HepG2 (cell line): ENCODE results near the gene PRKG1. TPM values are rescaled to one million over a fixed set of nuclear protein-coding genes. Genes with fewer than 3 reads are reported as not detected.

ENCODE experiments used
- ATAC-seq: fragments of 200-7000 bp; cut with Tn5 transposase; 3 replicates; pipeline ENCODE4 v1.9.1; 2020; ENCODE audit warnings: mild to moderate bottlenecking, moderate library complexity
- BruUV-seq: library from RNA; stranded (reverse); fragments of 400-500 nt; replicated peaks from 2 replicates; lab custom pipeline; 2021; lab: Mats Ljungman, UMichigan
- CTCF ChIA-PET: fragments of 300-600 bp; formaldehyde crosslinking; extraction: SDS; loops from one replicate; lab custom pipeline; 2021; ENCODE audit warnings: low total read pairs, inconsistent platforms, low intra/inter-chr PET ratio; lab: Yijun Ruan, JAX
- POLR2A ChIA-PET: fragments of 350-600 bp; sonication (Branson Sonifier 250); formaldehyde crosslinking; loops from one replicate; lab custom pipeline; 2020; ENCODE audit warnings: antibody characterized with exemption, inconsistent platforms; lab: Yijun Ruan, JAX
- DNase-seq: peaks from one replicate; pipeline ENCODE4 v3.0.0-alpha.2; 2015; ENCODE audit warnings: low spot score
- FAIRE-seq: peaks from 3 replicates; lab custom pipeline; 2011; peaks lifted over from hg19 to GRCh38; lab: Jason Lieb, UNC
- H2AFZ ChIP-seq: one replicate; pipeline ENCODE4 v1.6.1; 2011; ENCODE audit warnings: low read length, inconsistent platforms
- H3K27ac ChIP-seq: fragments of 300-600 bp; 3 replicates; pipeline ENCODE4 v1.8.0; 2011; ENCODE audit warnings: mixed run types, mild to moderate bottlenecking, mixed read lengths, low read length, inconsistent platforms; ENCODE audit not compliant: insufficient read depth; ENCODE audit errors: extremely low read length
- H3K27me3 ChIP-seq, 2 experiments: fragments of 200-600 bp in 1 of 2; 2 replicates in 1 of 2; 3 replicates in 1 of 2; pipeline versions ENCODE4 v1.6.0 to v1.8.0; 2011; ENCODE audit warnings: low read length in 2 of 2, mild to moderate bottlenecking in 2 of 2, moderate library complexity in 2 of 2, inconsistent platforms in 1 of 2; ENCODE audit not compliant: insufficient read depth in 2 of 2, control insufficient read depth in 1 of 2
- H3K36me3 ChIP-seq, 2 experiments: fragments of 200-600 bp in 1 of 2; replicated peaks in 1 of 2; 2 replicates in 1 of 2; 3 replicates in 1 of 2; pipeline versions ENCODE4 v1.5.1 to v1.8.0; 2011; ENCODE audit warnings: low read length in 2 of 2, inconsistent platforms in 1 of 2; ENCODE audit not compliant: insufficient read depth in 2 of 2, control insufficient read depth in 1 of 2
- H3K4me1 ChIP-seq: 2 replicates; pipeline ENCODE4 v1.5.1; 2012; ENCODE audit warnings: low read length, inconsistent platforms; ENCODE audit not compliant: insufficient read depth
- H3K4me2 ChIP-seq: 2 replicates; pipeline ENCODE4 v1.6.0; 2011; ENCODE audit warnings: low read depth, low read length, inconsistent platforms
- H3K4me3 ChIP-seq, 3 experiments: fragments of 200-600 bp in 1 of 3; sonication (generic), shearing (Covaris generic) in 1 of 3; replicated peaks in 1 of 3; 2 replicates each; pipeline ENCODE4 v1.5.1; 2011 to 2016; ENCODE audit warnings: low read length in 3 of 3, inconsistent platforms in 2 of 3, low read depth in 2 of 3, mild to moderate bottlenecking in 2 of 3, control low read depth in 1 of 3, mixed read lengths in 1 of 3; ENCODE audit not compliant: insufficient read depth in 1 of 3
- H3K79me2 ChIP-seq: one replicate; pipeline ENCODE4 v1.6.1; 2011; ENCODE audit warnings: low read length, inconsistent platforms; ENCODE audit not compliant: insufficient read depth
- H3K9ac ChIP-seq: 2 replicates; pipeline ENCODE4 v1.6.0; 2011; ENCODE audit warnings: mild to moderate bottlenecking, low read depth, low read length, inconsistent platforms; ENCODE audit not compliant: insufficient read depth
- H3K9me3 ChIP-seq: 2 replicates; pipeline ENCODE4 v1.5.1; 2012; ENCODE audit warnings: mild to moderate bottlenecking, low read length
- H4K20me1 ChIP-seq: 2 replicates; pipeline ENCODE4 v1.6.0; 2011; ENCODE audit warnings: inconsistent platforms, mild to moderate bottlenecking, low read length, moderate library complexity; ENCODE audit not compliant: insufficient read depth
- ARNT2 ChIP-seq: sonication (generic); formaldehyde crosslinking; IDR thresholded peaks from 2 replicates; pipeline ENCODE4 v1.8.0; 2022; ENCODE audit warnings: mild to moderate bottlenecking, low read depth, missing genetic modification reagents, moderate library complexity
- FOXP4 ChIP-seq: sonication (generic); formaldehyde crosslinking; IDR thresholded peaks from 2 replicates; pipeline ENCODE4 v1.4.0; 2020; ENCODE audit warnings: missing genetic modification reagents
- HMG20B ChIP-seq: conservative IDR thresholded peaks from 2 replicates; pipeline ENCODE4 v1.6.1; 2016; ENCODE audit warnings: missing genetic modification reagents, missing compliant biosample characterization
- IKZF1 ChIP-seq: fragments of 450-650 bp; IDR thresholded peaks from 2 replicates; pipeline ENCODE4 v1.7.1; 2016
- KMT2A ChIP-seq: sonication (generic); formaldehyde crosslinking; IDR thresholded peaks from 2 replicates; pipeline ENCODE4 v1.4.0; 2020; ENCODE audit warnings: missing genetic modification reagents
- LRRFIP1 ChIP-seq: sonication (generic); formaldehyde crosslinking; conservative IDR thresholded peaks from 2 replicates; pipeline ENCODE4 v1.4.0; 2020; ENCODE audit warnings: missing genetic modification reagents
- MATR3 ChIP-seq: sonication (generic); formaldehyde crosslinking; IDR thresholded peaks from 2 replicates; pipeline ENCODE4 v1.4.0; 2020; ENCODE audit warnings: missing genetic modification reagents
- MEIS2 ChIP-seq: sonication (generic); formaldehyde crosslinking; IDR thresholded peaks from 2 replicates; pipeline ENCODE4 v1.9.0; 2021; ENCODE audit warnings: mild to moderate bottlenecking, missing genetic modification reagents
- NAIF1 ChIP-seq: sonication (generic); formaldehyde crosslinking; IDR thresholded peaks from 2 replicates; pipeline ENCODE4 v1.5.0; 2020; ENCODE audit warnings: mild to moderate bottlenecking, missing genetic modification reagents, borderline replicate concordance
- NFE2L1 ChIP-seq: sonication (generic); formaldehyde crosslinking; IDR thresholded peaks from 2 replicates; pipeline ENCODE4 v1.4.0; 2020; ENCODE audit warnings: missing genetic modification reagents, mild to moderate bottlenecking, borderline replicate concordance
- RFXAP ChIP-seq: sonication (generic); formaldehyde crosslinking; IDR thresholded peaks from 2 replicates; pipeline ENCODE4 v1.4.0; 2020; ENCODE audit warnings: missing genetic modification reagents, borderline replicate concordance
- SIN3A ChIP-seq: IDR thresholded peaks from 2 replicates; pipeline ENCODE4 v1.6.1; 2011; ENCODE audit warnings: low read depth, mild to moderate bottlenecking, control low read depth, low read length, borderline replicate concordance
- THAP11 ChIP-seq: IDR thresholded peaks from 2 replicates; pipeline ENCODE4 v1.6.1; 2016; ENCODE audit warnings: missing biosample characterization, missing genetic modification reagents
- ZNF713 ChIP-seq: sonication (generic); formaldehyde crosslinking; IDR thresholded peaks from 2 replicates; pipeline ENCODE4 v1.4.0; 2020; ENCODE audit warnings: mild to moderate bottlenecking, missing genetic modification reagents
- ZNF75D ChIP-seq: sonication (generic); formaldehyde crosslinking; IDR thresholded peaks from 2 replicates; pipeline ENCODE4 v1.8.1; 2023; ENCODE audit warnings: missing genetic modification reagents, mild to moderate bottlenecking, borderline replicate concordance
- WGBS: methylation state at CpG from one replicate; pipeline ENCODE4 v1.1.6; 2017; ENCODE audit warnings: low lambda C conversion rate; 5-methylcytosine and 5-hydroxymethylcytosine counted together
- in situ Hi-C: cut with HindIII; loops from 2 replicates; pipeline ENCODE4 v1.10.0; 2017; ENCODE audit warnings: low pct_unique_long_range_greater_than_20kb; ENCODE audit not compliant: extremely low pct_ligation_motif_present
- intact Hi-C: fragments of 100-400 bp; cut with micrococcal nuclease; formaldehyde crosslinking; loops from one replicate; pipeline ENCODE4 v1.10.0; 2022; ENCODE audit not compliant: unreplicated experiment
- polyA plus RNA-seq, 8 experiments: library from polyadenylated mRNA; depleted of rRNA in 3 of 8; stranded (reverse) in 7 of 8; unstranded in 1 of 8; fragments of >200 nt; fragmentation: Illumina TruSeq in 4 of 8; extraction: Trizol in 4 of 8; gene quantifications; 2 replicates each; pipeline versions ENCODE4 v1.2.1 to v1.2.3, GENCODE V29; 2011 to 2016; ENCODE audit warnings: low read depth in 4 of 8, missing spikeins in 1 of 8, mixed read lengths in 1 of 8; ENCODE audit not compliant: insufficient read depth in 1 of 8
- total RNA-seq, 5 experiments: library from RNA; depleted of rRNA; stranded (reverse); fragments of >200 nt; fragmentation: Illumina TruSeq; extraction: Trizol; gene quantifications; 2 replicates each; pipeline ENCODE4 v1.2.3, GENCODE V29; 2016; ENCODE audit warnings: low read depth in 1 of 5
- TF ChIP-seq, protein P1 (sequence below): sonication (generic); formaldehyde crosslinking; IDR thresholded peaks from 2 replicates; pipeline ENCODE4 v1.4.0; 2020; ENCODE audit warnings: missing genetic modification reagents, borderline replicate concordance

PRKG1 gene
- total and polyA plus RNA-seq, 2 of the 13 experiments (the other 11 are each of a cell fraction or from before 2014, with no cell fraction given) = 0.01 TPM; not detected in 1

DNA sequence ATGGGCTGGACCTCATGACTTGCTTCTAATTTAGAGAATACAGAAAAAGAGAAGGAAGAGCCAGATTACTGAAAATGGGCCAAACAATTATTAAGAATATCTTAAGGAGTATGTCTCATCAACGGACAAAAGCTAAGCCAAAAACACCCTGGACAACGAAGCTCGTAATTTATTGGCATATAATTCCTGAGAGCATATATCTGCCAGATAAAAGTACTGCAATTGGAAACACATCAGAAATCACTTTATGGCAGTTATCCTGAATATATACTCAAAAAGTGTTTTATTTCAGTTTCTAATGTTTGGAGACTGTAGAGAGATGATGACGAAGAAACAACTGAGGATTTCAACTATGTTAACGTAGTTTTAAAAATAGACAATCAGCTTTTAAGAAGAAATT, 413.3 kb downstream of the PRKG1 start (continued):
- TF ChIP-seq, protein P1, sequence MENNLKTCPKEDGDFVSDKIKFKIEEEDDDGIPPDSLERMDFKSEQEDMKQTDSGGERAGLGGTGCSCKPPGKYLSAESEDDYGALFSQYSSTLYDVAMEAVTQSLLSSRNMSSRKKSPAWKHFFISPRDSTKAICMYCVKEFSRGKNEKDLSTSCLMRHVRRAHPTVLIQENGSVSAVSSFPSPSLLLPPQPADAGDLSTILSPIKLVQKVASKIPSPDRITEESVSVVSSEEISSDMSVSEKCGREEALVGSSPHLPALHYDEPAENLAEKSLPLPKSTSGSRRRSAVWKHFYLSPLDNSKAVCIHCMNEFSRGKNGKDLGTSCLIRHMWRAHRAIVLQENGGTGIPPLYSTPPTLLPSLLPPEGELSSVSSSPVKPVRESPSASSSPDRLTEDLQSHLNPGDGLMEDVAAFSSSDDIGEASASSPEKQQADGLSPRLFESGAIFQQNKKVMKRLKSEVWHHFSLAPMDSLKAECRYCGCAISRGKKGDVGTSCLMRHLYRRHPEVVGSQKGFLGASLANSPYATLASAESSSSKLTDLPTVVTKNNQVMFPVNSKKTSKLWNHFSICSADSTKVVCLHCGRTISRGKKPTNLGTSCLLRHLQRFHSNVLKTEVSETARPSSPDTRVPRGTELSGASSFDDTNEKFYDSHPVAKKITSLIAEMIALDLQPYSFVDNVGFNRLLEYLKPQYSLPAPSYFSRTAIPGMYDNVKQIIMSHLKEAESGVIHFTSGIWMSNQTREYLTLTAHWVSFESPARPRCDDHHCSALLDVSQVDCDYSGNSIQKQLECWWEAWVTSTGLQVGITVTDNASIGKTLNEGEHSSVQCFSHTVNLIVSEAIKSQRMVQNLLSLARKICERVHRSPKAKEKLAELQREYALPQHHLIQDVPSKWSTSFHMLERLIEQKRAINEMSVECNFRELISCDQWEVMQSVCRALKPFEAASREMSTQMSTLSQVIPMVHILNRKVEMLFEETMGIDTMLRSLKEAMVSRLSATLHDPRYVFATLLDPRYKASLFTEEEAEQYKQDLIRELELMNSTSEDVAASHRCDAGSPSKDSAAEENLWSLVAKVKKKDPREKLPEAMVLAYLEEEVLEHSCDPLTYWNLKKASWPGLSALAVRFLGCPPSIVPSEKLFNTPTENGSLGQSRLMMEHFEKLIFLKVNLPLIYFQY = no peak
- TF ChIP-seq FOXP4 (CRISPR knock-in tag) (no peak), ZNF75D (CRISPR knock-in tag) (no peak)

DNA sequence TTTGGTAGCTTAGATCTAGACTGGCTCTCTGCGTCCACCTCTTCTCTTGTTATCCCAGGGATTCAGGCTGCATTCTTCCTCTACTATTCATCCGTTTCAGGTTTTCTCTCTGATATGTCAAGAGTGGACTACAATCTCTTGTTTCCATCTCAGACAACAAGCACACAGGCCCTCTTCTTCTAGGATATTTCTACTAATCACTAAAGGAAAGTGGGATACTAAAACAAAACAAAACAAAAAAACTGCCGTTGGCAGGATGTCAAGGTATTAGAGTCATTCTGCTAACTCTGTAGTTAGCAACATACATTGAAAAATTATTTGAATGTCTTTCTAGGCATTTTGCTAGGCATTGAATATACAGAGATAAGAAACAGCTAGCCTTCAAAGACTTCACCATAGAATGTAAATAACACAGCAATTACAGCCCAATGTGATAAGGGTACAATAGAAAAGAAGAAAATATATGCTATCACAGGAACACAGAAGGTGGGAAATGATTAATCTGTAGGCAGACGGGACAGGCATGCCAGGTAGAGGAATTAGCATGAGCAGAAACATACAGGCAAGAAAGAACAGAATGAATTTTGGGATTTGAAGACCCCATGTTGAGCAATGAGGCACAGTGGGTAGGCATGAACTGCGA, 414.6 kb downstream of the PRKG1 start:
- ChIA-PET POLR2A (no interaction called here), CTCF (no interaction called here)
- BruUV-seq = no TSS peak
- H4K20me1 ChIP-seq = no peaks in the 10 kb centered on the region
- no peak for FAIRE-seq
- H2AFZ ChIP-seq = no peak overlapping the region
- H3K4me2 ChIP-seq = no peak overlapping the region
- no peaks in the 10 kb centered on the region for H3K79me2 ChIP-seq
- no peak overlapping the region for H3K4me3 ChIP-seq
- H3K27me3 ChIP-seq = no peaks in the 10 kb centered on the region
- no peaks in the 10 kb centered on the region for H3K9me3 ChIP-seq
- no peaks in the 10 kb centered on the region for H3K4me1 ChIP-seq
- intact Hi-C loops (no loop called here), in situ Hi-C loops (no loop called here)
- no peak overlapping the region for H3K9ac ChIP-seq
- WGBS = under 1% methylated on average over 5 of the region's 5 CpGs
- DNase-seq = no peak
- no peak overlapping the region for H3K27ac ChIP-seq
- H3K36me3 ChIP-seq = no peaks in the 10 kb centered on the region
- no peak for ATAC-seq
- TF ChIP-seq ARNT2 (CRISPR knock-in tag) (no peak), SIN3A (no peak), HMG20B (CRISPR knock-in tag) (no peak), NAIF1 (CRISPR knock-in tag) (no peak), RFXAP (no peak), NFE2L1 (CRISPR knock-in tag) (no peak), MEIS2 (CRISPR knock-in tag) (no peak), IKZF1 (no peak), ZNF713 (CRISPR knock-in tag) (no peak), KMT2A (CRISPR knock-in tag) (no peak), LRRFIP1 (CRISPR knock-in tag) (no peak), THAP11 (no peak), MATR3 (CRISPR knock-in tag) (no peak)
